Uterus (tissue), 2 donors: ENCODE results near the gene HSBP1.

ENCODE experiments used
- CTCF ChIP-seq, 4 experiments: fragments of 200-600 bp in 2 of 4; fragments of 450-650 bp in 2 of 4; sonication (generic) in 2 of 4; IDR thresholded peaks; one replicate each; pipeline ENCODE4 v1.5.1; 2016 to 2019; ENCODE audit warnings: antibody characterized with exemption in 4 of 4, mild to moderate bottlenecking in 2 of 4, moderate library complexity in 1 of 4
- POLR2A ChIP-seq, 2 donors: fragments of 450-650 bp; IDR thresholded peaks; one replicate each; pipeline ENCODE4 v1.6.1; 2016; ENCODE audit warnings: antibody characterized with exemption in 2 of 2, mild to moderate bottlenecking in 1 of 2, moderate library complexity in 1 of 2

- no peak for TF ChIP-seq CTCF (IDR thresholded peaks at IDR 0.05)
- no peak for TF ChIP-seq POLR2A (IDR thresholded peaks at IDR 0.05)
Observed at GRCh38 chr16:83843657-83844056, 35.9 kb downstream of the HSBP1 start.
